HS-5 (cell line): ENCODE data around the gene ENOX1.

Source experiments
- DNase-seq: peaks from one replicate; pipeline ENCODE4 v3.0.0-alpha.2; 2012; ENCODE audit warnings: low read depth

ENOX1 gene

DNA sequence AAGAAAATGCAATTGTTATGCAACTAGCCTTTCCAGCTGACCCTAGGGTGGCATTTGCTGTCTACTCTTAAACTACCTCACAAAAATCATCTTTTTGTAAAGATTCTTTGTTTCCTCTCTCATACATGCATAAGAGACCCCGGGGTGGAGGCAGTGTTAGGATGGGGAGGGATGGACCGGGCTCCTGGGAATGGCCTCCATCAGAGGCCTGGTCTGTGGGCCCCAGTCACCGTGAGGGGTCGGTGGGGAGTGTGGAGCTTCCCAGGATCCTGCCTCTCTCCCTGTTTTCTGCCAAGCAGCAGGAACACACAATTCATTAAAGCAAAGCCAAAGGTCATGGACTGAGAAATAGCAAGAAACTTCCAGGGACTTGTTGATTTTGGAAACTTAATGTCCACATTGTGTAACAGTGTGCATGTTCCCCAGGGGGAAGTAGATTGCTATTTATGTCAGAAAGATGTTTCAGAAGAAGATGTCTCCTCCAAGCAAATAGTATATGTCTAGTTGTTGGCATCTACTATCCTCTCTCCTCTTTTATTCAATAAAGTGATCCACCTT, 241.4 kb downstream of the ENOX1 start:
- no peak for DNase-seq

DNA sequence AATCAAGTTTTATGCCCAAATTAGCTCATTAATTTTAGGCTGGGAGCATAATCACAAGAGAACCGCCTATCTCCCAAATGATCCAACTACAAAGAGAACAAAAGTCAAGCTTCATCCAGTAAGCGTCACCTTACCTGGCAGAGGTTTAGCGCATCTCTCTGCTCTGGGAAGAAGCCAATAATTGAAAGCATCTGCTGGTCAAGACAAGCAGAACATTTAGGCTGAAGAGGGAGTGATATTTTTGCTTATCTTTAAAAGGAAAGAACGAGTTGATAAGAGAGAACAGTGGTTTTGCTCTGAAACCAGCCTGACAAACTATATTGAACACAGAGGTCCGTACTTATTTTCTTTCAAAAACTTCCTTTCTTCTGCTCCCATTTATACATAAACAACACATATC, 242.1 kb downstream of the ENOX1 start:
- no peak for DNase-seq

DNA sequence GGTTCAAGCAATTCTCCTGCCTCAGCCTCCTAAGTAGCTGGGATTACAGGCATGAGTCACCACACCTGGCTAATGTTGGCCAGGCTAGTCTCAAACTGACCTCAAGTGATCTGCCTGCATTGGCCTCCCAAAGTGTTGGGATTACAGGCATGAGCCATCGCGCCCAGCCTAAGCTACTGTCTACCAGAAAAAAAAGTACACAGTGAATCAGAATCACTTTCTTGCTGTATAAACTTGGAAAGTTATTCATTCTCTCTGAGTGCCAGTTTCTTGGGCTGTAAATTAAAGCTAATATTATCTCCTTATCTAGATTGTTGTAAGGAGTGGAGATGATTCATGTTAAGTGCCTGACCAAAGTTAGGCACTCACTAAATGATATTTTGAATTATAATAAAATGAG, 242.8 kb downstream of the ENOX1 start:
- DNase-seq, result no peak

DNA sequence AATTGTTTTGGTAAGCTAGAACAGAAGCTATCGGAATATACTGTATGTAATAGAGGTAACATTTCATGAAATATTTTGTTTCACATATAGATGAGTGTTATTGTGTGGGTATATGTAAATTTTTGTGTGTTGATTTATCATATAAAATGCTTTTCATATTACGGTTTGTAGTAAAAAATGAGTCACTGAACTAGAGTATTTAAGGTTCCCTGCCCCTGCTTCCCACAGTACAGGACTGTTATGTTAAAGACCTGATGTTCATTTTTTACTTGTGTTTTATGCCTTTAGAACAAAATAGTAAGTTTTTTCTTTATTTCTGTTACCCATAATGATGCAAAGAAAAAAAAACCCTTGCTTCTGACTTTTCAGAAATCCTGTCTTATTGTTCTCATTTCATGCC, 243.4 kb downstream of the ENOX1 start:
- peak; percentile 10 for DNase-seq

DNA sequence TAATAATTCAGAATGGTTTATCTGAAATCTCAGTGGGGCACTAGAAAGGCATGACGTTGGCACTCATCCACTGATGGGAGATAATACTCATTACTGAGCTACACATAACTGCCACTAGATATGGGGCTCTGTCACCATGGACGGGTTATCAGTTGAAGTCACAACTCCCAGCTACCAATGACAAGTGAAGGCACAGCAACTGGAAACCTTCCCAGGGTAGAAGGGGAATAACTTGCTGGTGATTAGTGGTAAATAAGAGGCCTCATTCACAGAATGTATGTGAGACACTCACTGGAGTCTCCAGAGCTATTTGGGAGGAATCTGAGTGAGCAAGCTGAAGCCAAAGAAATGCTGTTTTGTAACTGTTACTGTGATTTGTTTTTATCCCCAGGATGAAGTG, 249.6 kb downstream of the ENOX1 start:
- no peak for DNase-seq

DNA sequence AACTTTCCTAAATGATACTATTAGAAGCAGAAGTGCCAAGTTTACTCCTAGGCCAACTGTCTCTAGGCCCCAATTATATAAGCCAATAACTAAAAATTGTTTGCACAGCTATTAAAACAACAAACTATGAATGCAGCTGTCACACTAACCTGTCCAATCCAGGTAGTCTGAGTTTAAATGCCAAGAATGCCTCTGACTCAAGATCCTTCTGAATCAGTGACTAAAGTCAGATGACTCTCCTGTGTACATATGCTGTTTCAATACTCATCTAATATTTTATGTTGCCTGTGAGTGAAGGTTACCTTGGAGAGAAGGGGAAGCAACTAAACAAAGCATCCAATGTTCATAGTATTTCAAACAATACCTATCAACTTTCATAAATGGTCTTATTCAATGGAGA, 257.0 kb downstream of the ENOX1 start:
- no peak for DNase-seq

DNA sequence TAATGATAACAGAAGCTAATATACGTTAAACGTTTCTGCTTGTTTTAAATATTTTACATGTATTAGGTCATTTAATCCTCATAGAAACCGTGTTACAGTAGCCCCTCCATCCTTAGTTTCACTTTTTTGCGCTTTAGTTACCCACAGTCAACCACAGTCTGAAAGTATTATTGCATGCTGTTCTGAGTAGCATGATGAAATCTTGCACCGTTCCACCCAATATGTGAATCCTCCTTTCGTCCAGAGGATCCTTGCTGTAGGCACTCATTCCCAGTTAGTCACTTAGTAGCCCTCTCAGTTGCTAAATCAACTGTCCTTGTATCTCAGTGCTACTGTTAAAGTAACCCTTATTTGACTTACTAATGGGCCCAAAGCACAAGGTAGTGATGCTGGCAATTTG, 257.8 kb downstream of the ENOX1 start:
- no peak for DNase-seq

DNA sequence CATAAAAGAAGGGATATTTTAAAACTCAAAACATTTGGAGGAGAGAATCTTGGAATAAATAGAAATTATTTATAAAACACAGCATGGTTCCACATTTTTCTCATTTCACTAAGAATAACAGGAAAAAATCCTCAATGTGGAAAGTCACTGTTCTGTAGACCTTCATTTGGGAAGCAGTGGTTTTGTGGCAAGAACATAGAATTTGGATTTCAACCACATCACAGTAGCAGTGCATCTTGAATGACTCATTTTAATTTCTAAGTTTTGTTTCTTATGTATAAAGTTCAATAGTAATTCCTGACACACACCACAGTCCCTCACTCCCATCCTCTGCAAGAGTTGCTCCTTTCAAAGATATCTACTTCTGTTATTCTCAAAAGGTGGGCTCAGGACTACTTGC, 264.0 kb downstream of the ENOX1 start:
- no peak for DNase-seq

DNA sequence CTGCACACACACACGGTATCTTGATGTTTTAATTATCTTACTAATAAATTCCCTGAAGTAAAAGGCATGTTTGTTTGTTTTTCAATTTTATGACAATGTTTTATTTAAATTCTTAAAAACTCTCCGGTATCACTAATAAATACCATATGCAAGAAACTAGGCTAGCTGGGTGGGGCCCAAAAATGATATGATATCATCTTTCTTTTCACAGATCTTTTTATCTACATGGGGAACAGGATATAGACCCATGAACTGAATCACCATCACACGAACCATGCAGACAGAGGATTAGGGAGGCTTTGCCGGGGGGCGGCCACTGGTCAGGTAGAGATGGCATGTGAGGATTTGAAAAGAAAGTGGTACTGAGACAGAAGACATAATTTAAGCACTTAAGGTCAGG, 266.4 kb downstream of the ENOX1 start:
- DNase-seq, result no peak

DNA sequence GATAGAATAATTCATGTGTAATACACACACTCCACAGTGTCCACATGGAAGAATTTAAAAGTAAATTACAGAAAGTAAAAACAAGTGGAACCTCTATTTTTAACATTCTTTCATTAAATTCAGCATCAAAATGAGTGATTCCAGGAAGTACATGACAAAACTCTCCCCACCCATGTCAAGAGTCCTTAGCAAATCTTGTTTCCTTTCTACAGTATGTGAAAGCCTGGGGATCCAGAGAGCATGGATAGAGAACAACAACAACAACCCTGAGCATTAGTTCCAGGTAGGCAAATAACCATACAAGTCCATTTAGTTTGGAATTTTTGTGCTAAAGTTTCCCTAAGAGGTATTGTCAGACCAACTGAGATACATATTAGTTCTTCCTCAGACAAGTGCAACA, 267.9 kb downstream of the ENOX1 start:
- no peak for DNase-seq

DNA sequence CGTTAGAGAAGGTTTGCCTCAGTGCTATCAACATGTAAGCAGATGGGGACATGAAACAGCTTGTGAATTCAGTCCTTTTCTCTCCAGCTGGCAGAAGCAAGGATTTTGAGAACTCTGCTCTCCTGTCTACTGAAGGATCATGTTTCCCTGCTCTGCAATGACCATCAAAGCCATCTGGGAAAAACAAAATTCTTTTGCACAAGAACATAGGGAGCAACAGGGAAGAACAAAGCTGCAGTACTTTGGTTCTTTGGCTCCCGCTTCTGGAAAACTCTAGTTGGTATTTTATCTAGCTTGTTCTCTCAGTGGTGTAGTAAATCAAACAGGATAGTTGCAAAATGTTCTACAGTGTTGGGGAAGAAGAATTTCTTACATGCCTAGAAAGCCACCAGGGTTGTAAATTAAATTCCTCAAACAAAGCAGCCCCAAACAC, 270.4 kb downstream of the ENOX1 start:
- DNase-seq, result no peak

DNA sequence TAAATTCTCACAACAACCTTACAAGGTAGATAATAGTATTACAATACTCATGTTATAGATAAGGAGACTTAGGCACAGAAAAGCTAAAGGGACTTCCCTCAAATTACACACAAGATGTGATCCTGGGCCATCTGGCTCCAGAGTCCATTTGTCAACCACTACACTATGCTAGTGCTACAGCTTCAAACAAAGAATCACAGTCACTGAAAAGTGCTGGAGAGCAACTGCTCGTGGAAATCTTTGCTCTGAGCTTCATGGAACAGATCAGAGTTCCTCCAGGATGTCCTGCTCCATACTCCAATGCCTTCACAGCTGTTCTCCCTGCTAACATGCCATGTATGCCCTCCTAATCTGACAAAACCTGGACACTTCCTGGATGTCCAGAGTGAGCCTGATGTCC, 271.2 kb downstream of the ENOX1 start:
- DNase-seq, result no peak

DNA sequence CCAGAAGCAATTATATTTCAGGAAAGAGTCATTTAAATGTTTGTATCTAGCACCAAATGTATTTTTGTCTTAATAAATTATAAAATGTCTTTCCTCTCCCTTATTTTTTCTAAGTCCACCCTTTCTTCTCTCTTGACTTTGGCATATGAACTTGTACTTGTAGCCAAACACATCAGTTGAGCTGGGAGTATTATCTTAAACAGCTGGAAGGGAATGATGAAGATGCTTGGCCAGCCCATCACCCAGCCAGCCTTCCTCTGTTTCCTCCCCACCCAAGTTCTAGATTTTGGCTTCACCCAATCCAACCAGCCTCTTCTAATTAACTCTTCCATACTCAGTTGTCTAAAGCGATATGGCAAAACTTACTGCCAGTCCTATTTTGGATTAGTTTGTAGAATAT, 272.5 kb downstream of the ENOX1 start:
- no peak for DNase-seq

DNA sequence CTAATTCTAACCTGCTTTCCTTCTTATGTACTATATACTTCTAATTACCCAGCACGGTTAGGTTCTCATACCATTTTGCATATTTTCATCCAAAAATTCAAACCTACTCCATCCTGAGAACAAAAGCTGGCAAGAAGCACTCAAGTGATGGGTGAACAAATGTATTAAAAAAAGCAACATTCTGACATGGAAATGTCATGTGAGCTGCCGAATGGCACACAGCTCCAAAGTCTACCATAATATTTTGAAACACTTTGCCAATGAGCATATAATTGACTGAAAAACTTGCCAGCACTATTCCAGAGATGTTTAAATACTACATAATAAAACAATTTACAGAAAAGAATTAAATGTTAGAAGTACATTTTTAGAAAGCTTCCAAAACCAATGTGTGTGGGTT, 274.6 kb downstream of the ENOX1 start:
- DNase-seq, result no peak

DNA sequence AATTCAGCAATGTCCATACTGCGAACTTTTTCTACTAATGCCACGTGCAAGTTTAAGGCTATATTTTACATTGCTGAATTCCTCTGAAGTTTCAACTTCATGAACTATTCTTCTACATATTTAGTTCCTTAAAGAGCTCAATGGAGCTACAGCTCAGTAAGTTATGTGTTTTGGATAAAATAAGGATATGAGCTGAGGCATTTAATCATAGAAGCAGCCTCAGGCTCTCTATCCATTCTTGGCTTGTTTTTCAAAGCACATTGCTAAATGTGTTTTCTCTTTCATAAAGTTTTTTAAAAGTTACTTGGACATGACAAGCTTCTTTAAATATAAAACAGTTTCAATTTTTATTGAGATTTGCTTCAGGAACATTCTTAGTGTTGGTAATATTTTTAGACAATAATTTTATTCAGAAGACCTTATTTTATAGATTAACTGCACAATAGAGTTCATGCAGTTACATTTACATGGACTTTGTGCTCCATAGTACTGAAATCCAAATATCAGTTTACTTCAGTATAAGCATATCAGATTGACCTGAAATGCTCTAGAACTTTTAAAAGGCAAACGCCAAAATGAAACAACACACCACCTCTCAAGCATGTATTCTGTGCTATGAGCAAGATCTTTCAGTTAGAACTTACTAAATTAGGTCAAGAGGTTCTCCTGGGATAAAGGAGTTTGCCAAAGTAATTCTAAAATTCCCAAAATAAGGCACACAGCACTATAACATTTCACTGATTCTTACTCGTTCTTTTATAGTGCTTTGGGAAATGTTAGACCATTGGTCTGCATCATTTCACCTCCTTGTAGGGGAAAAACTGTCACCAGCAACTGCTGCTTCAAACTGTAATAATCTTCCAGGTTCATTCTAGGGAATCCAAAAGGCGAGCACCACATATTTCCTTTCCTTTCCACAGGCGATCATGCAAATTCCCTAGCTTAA, 275.5 kb downstream of the ENOX1 start:
- DNase-seq, result no peak

DNA sequence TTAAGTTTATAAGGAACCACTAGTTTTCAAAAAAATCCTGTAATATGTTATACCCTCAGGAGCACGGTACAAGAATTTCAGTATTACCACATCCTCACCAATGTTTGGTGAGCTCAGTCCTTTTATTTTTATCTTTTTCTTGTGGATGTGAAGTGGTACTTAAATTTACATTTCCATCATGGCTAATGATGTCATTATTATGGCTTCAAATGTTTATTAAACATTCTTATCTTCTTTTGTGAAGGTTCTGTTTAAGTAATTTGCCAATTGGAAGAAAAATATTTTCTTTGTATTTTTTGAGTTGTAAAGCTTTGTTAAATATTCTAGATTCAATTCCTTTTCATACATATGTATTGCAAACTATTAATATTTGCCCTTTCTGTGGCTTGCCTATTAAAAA, 291.0 kb downstream of the ENOX1 start:
- DNase-seq, result no peak

DNA sequence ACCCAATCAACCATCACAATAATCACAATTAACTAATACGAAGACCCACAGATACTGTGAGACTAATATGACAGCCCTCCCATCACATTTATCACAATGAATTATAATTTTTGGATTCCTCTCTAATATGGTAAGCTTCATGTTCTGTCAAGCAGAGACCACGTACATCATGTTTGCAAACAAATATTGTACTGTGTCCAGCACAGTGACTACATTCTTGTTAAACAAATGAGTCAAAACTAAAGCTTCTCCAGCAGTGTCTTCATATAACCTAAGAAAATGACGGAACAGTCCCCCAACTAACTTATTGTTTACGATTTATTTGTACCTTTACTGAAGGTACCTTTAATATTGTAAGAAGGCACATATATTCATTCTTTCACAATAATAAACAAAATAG, 292.6 kb downstream of the ENOX1 start:
- DNase-seq, result no peak

DNA sequence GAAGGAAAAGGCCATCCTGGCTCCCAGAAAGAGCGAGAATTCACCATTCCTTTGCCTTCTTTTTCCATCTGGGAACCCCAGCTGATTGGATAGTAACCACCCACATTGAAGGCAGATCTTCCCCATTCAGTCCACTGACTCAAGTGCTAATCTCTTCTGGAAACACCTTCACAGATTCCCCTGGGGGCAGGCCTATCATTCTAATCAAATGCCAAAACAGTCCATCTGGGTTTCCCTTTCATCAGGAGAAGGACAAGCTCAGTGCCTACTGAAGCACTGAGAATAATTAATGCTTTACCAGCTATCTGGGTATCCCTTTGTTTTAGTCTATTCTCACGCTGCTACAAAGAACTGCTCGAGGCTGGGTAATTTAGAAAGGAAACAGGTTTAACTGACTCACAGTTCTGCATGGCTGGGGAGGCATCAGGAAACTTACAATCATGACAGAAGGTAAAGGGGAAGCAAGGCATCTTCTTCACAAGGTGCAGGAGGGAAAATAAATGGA, 293.2 kb downstream of the ENOX1 start:
- DNase-seq, result no peak

DNA sequence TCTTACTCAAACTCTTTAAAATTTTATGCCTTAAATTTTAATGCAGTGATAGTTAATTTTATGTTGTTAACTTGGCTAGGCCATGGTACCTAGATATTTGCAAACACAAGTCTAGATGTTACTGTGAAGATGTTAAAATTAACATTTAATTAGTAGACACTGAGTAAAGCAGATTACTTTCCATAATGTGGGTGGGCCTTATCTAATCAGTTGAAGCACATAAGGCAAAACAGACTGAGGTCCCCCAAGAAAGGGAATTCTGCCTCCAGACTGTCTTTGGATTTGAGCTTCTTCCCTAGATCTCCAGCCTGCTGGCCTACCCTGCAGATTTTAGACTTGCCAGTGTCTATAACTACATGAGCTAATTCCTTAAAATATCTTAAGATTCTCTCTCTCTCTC, 294.0 kb downstream of the ENOX1 start:
- no peak for DNase-seq

DNA sequence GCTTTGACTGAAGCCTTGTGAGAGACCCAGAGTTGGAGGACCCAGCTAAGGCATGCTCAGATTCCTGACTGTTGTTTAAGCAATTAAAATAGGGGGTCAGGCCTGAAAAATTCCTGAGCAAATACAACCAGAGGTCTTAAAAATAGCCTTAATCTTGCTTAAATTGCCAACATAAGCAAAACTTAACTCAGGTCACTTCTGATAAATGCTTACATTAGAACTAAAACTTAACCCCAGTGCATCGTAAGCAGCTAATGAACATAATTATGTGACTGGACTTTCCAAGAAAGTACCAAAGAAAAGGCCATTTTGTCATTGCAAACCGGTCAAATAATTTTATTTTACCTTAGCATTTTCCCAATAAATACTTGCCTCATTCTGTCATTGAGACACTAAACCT, 294.5 kb downstream of the ENOX1 start:
- no peak for DNase-seq

DNA sequence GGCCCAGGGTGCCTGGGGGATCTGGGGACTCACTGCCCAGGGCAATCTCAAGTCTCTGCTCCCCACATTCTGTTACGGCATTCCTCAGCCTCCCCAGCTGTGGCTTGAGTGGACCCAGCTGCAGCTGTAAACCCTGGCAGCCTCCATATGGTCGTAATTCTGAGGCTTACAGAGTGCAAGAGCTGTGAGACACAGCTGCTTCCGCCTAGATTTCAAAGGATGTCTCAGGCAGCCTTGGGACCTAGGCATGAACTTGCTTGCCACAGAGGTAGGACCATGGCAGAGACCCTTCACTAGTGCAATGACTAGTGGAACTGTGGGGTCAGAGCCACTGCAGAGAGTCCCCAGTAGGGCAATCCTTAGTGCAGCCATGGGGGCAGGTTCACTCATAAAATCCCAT, 297.5 kb downstream of the ENOX1 start:
- DNase-seq, result no peak

DNA sequence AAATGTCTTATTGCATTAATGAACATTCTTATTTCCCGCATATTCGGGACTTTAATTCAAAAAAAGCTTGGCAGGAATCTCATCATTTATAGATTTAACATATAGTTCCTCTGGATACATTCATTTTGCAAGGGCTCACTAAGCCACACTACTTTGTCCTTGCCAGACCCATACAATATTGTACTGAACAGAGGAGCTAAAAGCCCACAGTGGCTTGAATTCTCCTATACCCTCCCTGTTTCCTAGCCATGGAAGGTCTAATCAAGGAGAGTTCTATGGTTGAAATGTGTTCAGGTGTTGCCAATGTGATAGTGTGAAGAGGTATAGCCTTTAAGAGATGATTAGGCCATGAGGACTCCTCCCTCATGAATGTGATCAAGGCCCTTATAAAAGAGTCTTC, 298.9 kb downstream of the ENOX1 start:
- DNase-seq, result no peak

DNA sequence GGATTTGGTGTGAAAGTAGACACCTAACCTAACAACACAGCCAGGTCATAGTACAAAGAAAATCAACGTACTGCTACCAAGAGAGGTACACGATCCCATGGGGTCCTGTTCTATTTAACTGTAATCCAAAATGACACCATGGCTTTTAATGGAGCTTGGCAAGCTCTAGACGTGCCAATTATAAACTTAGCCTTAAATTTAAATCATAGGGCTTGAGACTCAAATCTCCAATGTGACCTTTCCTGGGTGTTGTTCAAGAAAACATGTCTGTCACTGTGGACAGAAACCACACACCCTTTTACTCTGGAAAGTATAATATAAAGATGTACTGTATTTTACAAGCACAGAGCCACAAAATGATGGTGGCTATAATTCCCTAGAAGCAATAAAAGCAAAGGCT, 299.3 kb downstream of the ENOX1 start:
- DNase-seq, result no peak
